HPDE6-E6E7 (cell line): ENCODE data around the gene C4BPB.

Experiments
- DNase-seq: peaks from one replicate; pipeline ENCODE4 v3.0.0; 2011; ENCODE audit warnings: missing footprints; ENCODE audit errors: extremely low spot score

The C4BPB gene

DNA sequence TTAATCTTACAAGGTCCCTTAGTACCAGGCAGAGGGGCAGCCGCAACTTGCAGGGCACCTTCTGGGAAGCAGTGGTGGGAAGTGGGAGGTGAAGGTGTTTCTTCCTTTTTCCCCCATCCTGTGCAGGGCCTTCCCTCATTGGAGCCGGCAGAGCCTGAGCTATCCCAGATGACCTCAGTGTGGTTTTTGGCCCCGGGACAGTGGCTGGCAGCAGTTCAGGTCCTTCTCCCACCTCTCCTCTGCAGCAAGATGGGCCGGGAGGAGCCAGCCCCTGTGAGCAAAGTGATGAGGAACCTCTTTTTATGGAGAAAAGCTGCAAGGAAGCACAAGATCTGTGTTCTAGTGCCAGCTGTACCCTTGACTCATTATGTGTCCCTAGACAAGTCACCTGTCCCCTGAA is 28.8 kb upstream of the C4BPB start:
- no peak for DNase-seq

DNA sequence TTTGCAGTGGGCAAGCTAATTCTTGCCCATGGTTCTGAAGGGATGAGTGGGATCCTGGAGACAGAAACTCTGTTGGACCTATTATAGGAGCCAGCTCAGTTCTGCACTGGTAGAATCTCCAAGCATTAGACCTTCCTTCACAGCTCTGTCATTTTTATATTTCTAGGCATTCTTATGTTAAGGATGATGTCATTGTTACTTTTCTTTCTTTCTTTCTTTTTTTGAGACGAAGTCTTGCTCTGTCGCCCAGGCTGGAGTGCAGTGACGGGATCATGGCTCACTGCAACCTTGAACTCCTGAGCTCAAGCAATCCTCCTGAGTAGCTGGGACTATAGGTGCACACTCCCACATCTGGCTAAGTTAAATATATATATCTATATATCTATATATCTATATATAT is 28.1 kb upstream of the C4BPB start:
- no peak for DNase-seq

DNA sequence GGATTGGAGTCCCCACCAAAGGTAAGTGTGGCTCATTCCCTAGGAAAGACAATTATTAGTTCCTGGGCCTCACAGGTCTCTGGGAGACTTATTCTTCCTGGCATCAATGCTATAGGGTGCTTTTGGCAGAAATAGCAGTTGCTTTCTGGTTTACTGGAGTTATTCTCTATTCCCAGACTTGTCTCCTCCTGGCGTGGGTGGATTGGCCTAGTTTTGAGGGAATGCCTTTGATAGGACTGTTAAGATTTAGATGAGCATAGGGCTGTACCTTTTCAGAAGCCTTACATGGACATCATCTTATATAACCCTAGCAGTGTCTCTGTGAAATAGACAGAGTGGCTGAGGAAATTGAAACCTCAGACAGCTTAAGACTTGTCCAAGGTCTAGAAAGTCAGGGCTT is 26.6 kb upstream of the C4BPB start:
- DNase-seq = no peak

DNA sequence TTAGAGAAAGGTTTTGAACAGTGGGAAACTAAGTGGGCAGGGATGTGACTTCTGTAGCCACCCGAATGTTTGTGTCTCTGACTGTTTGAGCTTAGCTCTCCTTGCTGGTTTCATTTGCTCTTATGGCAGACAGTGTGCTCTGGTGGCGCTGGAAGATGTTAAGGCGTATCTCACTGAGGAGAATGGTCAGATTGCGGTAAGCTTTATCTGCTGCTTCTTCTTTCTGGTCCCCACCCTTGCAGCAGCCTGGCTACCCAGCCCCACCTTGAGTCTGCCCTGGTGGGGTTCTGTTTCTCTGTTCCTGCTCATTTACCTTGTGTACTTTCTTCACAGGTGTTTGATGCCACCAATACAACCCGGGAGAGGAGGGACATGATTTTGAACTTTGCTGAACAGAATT is 25.6 kb upstream of the C4BPB start:
- DNase-seq = no peak

DNA sequence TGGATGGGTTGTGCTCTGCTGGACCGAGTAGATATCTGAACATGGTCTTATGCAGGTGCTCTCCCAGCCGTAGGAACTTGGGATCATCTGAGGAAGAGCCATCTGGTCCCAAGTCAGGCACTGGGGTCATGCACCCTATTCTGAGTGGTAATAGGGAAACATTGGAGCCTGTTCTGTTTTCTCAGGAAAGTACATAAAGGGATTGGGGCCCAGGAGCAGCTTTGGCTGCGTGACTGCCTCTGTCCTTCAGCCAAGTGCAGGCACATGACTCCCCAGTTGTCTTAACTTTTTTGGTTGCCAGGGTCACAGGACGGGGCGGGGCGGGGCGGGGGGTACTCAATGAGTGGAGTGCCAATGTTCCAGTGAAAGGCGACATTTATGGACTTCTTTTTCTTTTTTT is 24.1 kb upstream of the C4BPB start:
- DNase-seq = no peak

DNA sequence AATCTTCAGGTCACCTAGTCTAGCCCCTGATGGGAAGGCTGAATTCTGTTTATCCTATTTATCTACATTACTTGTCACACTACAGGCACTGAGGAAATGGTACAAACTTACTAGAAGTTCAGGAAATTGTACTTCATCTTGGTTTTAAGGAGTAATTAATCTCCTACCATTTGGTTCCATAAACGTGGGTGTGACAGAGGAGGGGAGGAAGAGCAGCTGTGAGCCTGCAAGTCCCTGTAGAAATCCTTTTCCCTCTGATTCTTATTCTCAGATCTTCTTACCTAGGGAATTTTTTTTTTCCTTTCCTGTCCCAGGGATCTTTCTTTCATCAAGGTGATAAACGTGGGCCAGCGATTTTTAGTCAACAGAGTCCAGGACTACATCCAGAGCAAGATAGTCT is 21.5 kb upstream of the C4BPB start:
- DNase-seq = no peak

DNA sequence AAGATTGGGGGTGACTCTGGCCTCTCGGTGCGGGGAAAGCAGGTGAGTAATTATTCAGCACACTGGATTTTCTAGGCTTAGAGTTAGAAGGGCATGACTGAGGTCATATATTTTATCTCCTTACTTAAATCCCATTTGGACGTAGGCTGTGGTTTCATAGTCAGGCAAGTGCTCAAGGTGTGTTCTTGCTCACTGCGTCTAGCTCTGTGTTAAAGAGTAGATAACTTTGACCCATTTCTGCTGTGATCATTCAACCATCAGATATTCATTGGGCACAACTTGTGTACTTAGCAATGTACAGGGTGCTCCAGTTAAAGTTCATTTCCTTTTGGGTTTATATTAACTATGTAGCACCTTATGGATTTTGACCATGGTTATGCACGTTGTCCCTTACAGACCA is 21.0 kb upstream of the C4BPB start:
- no peak for DNase-seq

DNA sequence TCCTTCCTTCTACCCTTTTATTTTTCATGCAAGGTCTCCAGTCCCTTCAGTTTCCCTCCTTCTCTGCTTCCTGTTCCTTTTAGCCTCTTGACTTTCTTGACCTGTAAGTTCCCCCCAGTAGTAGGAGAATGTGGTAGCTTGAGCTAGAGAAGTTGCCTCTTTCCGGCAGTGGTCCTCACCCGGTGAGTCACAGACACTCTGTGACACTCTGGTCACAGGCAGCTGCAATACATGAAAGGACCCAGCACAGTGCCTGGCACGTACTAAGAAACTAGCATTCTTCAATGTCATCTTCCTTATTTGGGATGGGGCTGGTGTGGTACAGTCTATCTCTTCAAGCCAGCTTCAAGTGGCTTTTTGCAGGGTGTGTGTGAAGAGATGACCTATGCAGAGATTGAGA is 19.6 kb upstream of the C4BPB start:
- DNase-seq = no peak

DNA sequence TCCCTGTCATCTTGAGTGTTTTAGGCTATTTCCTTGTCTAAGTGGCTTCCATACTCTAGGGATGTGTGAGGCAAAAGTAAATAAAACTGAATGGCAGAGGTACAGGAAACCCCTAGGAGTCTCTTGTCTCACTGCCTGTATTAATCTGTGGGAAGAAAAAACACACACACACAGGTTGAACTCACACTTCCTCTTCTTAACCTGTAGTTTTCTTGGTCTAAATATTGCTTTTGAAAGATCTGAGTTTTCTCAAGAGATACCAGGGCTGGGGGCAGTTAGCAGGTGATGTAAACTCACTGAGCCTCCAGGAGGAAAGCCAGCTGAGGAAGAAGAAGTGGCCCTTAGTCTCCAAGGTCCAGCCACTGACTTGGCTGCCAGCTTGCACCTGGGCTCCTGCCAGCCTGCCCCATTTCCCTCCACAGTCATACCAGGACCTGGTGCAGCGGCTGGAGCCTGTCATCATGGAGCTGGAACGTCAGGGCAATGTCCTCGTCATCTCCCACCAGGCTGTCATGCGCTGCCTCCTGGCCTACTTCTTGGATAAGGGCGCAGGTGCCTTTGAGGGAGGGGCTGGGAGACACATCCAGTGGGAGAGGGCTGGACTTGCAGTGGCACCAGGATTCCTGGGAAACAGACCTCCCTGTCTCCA is 18.7 kb upstream of the C4BPB start:
- DNase-seq = no peak

DNA sequence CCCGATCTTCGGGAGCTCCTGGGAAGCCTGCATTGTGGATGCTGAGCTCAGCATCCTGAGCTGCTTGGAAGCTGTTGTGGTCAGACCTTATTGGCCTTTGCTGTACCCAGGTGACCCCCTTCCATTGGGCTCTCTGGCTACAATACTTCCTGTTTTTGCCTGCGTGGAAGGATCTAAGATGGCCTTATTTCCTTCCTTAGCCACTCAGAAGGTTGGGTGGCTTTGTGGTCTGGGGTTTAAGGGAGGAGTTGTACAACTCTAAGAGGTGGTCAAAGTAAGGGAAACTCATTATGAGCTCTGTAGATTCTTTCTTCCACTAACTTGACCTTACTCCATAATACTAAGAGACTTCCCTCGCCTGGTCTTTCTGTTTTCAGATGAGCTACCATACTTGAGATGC is 17.8 kb upstream of the C4BPB start:
- DNase-seq = no peak

DNA sequence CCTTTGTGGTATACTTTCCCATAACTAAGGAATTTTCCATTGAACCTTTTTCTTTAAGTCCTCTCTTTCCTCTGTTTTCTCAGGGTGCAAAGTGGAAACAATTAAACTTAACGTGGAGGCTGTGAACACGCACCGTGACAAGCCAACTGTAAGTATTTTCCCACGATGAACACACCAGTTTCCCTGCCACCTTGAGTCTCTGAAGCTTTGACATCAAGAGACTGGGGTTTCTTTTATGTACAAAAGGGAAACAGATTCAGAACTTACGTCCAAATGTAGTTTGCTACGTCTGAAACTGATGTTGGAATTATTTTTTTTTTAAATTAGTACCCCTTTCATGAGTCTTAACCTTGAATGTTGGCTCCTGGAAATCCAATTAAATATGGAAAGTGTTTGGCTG is 17.2 kb upstream of the C4BPB start:
- DNase-seq = no peak

DNA sequence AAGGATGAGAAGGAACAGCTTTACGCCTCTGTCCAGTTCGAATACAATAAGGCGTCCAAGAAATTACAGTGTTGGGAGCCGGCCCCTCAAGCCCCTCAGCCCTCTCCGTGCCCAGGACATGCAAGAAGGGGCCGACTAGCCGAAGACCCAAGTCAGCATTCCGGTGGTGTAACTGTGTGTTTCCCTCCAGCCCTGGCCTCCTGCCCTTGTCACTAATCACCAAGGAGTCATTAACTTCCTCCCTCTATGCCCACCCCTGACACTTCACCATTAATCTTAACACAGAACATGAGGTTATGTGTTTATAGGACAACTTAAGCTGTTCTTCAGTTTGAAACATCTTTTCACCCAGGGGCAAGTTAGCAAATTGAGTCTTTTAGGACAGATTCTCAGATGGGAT is 16.4 kb upstream of the C4BPB start:
- no peak for DNase-seq

DNA sequence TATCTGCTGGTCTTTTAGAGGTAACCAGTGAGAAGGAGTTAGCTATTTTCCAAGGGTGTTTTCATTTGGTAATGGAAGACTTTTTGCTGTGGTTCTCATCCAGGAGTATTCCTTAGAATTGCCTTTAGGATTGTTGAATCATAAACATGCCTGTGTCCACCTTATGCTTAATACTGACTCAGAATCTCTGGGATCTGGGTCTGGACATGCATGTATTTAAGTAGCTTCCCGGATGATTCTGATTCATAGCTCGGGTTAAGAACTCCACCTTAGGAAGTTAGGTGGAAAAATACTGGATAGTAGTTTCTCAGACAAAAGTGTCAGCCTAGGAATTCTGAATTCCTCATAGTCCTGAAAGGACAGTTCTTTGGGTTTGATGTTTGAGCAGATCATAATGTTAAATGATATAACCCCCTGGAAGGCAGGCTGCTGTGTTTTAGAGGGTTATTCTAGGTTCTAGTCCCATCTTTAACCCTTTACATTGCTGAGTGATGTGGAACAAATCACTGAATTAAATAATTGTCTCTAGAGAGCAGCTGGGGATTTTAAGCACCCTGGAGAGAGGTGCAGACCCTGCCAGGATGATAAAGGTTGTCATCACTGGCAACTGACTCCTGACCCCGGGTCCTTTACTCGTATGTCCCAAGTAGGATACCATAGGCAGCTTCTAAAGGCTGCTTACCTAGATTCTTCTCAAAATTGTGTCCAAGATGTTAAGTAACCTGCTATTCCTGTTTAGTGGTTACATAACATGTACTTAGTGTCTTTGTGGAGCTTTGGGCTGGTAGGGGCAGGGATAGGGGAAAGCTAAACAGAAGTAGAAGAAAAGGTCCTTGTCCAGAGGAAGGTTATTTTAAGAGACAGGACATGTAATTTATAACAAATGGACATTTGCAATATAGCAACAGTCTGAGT is 14.5 kb upstream of the C4BPB start:
- peak; percentile 61 for DNase-seq

DNA sequence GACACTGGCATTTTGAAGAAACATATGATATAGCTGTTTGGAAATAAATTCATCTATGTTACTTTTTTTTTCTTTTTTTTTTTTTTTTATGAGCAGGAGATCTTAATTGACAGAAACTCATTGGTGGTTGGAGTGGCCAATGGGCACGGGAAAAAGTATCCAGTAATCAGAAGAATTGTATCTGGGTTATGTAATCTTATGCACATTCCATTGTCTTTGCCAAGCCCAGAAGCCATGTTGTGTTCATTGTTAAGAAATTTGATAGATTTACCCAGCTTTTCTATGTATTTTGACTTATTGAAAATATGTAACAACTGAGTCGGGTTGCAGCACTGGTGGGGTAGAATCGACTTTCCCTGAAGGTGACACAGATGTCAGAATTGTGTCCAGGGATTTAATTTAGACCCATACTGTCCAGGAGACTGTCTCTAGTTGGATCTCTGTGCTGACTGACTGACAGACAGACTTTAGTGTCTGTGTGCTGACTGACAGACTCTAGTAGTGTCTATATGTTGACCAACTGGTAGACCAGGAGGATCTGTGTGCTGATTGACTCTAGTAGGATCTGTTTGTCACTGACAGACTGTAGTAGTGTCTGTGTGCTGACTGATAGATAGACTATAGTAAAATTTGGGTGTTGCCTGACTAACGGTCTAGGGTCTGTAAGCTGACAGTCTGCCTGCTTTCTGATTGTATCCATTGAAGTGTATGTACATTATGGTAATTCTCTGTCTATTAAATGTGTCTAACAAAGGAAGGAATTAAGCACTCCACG is 12.3 kb upstream of the C4BPB start:
- DNase-seq = no peak

DNA sequence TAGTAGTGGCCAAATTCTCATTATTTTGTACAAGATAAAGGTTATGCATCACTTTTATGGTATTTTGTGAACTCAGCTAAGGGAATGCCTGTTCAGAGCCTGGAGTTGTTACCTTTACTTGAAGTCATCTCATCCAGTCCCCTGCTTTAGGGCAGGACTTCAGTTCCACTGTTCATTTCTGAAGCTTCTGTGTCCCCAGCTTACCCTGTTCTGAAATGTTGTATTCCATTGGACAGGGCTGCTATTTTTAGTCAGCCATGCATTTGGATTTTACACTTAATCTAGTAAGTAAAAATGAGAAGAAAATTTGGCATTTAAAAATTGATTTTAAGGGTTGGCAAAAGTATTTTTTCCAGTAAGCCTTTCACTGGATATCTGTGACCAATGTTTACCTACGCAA is 11.6 kb upstream of the C4BPB start:
- DNase-seq = no peak

DNA sequence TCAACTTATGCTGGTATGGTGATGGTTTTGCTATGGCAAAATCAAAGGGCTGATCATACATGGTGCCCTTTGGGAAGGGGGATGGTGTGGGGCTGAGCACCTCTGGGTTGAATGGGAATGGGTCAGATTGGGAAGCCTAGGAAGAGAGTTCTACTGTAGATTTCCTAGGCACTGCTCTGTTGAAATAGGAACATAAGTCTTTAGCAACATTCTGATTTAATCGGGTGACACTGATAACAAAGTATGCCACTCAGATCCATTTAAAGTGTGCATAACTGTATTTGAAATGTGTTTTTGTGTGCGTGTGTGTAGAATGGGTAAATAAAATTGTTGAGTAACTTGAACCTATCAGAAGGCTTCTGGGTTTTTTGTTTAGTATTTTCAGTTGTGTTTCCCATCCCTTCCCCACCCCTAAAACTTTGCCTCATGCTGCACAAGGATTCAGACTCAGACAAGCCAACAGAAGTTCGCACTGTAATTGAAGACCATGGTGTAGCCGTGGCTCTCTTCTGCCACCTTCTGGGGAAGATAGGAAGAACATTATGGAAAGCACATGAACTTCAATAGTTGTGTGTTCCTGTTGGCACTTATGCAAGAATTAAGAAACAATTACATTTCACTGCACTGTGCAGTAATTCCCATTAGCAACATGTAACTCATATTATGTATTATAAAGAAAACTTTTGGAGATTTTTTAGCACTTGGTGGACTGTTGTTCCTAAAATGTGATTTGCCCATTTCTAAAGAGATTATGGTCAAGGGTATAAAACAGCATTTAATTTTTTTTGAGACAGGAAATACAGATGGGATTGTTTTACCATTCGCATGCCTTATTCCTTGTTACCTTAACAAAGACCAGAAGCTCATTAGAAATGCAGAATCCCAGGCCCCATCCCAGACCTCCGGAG is 10.9 kb upstream of the C4BPB start:
- DNase-seq = peak; percentile 53

DNA sequence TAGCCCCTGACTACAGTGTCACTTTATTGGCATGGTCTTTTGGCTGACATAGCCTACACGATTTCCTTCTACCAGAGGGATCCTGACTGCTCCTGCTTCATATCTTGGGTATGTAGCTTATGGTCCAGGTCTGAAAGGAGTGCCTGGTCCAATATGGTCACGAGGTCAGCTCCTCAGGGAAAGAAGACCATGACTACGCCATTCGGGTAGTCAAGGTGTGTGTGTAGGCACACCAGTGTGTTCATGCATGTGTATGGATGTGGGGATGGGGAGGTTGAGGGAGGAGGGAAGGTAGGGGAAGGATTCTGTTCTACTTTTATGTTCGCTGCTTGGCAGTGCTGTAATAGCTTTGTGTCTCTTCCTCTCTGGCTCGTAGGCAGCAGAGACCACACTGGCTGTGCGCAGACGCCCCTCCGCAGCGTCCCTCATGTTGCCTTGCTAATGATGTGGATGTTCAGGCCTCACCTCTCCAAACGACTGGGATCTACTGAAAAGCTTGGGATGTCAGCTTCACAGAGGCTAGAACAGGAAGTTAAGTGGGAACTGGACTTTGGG is 10.0 kb upstream of the C4BPB start:
- DNase-seq = no peak

DNA sequence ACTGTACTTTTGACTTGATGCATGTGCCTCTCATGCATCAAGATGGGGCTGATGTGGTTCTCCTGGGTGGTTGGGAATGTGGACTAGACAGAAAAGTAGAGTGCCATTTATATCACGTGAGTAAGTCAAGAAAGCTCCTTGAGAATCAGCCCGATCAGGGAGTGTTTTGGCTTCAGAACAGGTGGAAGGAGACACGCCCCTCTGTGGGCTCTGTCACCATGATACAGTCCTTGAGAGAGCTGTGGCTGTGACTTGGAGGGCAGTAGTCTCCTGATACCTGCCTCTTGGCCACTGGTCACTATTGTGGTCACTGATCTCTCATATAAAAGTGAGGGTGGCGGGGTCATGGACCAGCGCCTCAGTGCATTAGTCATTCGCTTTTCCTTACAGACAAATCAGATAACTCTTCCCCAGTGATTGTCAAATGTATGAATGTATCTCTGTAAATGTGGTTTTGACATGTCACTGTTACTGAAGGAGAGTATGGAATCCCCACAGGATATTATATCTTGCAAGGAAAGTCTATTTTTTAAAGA is 8.9 kb upstream of the C4BPB start:
- no peak for DNase-seq

DNA sequence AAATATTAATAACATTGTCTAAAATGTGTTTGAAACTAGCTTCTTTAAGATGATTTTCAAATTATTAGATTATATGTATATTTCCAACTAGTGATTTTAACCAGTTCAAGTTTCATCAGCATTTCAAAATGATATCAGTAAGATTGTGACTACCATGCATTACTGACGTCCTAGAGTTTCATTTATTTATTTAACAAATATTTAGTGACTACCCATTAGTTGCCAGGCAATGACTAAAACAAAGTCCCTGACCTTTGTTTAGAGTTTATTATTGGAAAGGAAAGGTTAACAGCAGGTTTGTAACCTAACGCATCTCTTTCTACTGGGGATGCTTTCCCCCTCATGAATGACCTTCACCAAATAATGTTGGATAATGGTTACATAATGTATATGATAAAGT is 7.6 kb upstream of the C4BPB start:
- no peak for DNase-seq

DNA sequence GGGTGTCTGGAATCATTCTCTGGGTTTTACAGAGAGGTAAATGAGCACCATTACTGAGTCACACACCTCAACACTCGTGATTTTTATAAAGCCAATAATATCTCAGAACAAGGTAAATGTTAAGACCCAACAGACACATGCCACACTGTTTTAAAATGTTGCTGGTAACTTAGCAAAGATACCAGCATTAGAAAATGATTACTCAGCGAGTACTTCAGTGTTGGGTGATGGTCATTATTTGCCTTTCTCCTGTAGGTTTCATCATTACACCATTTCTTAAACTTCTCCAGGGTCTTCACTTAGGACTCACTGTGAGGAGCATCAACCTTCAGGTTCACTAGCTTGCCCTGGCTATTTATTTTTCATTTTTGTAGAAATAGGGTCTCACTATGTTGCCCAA is 6.9 kb upstream of the C4BPB start:
- DNase-seq = no peak

DNA sequence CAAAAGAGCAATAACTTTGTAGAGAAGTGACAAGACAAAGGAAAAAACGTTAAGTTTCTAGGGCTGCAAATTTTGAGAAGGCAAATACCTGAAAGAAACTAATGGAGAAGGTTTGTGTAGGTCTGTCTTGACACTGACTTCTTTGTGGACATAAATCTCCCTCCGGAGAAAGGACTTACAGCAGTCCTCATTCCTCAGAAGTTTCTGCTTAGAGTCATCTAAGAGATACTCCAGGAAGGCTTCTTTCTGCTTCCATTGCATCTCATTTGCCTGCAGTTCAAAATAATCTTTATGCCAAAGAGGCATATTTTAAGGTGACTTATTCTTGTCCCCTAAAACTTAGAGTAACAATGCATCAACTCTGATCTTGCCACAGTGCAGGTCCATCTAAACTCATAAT is 4.4 kb upstream of the C4BPB start:
- DNase-seq = no peak
